ENCODE measurements around the gene DLX2. TPM values are rescaled to one million over a fixed set of nuclear protein-coding genes. Genes with fewer than 3 reads are reported as not detected.

DLX2 gene
- total RNA-seq, 5 donors from 2014 or later (not counting 1 experiment from before 2014, with no cell fraction given): 0.16 to 0.19 TPM; not detected in 3

DNA sequence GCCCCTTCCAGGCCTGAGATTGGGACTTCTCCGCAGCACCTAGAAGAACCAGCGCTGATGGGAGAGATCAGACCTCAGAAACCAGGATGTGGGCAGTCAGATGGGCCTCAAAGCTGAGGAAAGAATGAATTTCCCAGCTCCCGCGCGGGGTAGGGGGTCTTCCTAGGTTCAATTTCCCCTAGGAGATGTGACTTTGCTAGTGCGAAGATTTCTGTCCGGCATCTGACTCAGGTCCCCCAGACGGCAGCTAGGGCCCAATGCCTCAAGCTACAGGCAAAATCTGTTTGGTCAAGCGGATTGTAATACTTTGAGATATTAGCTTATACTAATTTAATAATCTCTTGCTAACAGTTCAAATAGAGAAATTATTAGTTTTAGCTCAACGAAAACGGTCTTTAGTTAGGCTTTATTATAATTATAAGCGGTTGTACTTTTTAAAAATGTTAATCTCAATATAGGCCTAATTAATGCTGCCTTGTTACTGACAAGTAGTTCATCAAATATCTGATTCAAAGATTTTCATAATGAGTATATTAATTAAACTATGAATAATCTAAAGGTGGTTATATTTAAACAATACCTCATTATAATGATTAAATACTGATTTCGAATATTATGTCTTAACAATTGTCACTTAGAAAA is 11.6 kb downstream of the DLX2 start:
- Mint-ChIP-seq H3K9me3 (no peaks in the 10 kb centered on the region), H3K36me3 (no peaks in the 10 kb centered on the region), H3K27me3 (peaks cover 81 to 90% of the 10 kb centered on the region in 2 donors), H3K4me3 (no peak overlapping the region), H3K4me1 (peaks cover 46 to 51% (median 48%) of the 10 kb centered on the region in 3 donors), H3K27ac (no peak overlapping the region)
- Histone ChIP-seq H3K27me3 (replicated peaks in 1 of 2; ENCODE audit: control insufficient read depth in 2 of 2, extremely low read depth in 1 of 2, insufficient read depth in 2 of 2, low read length in 1 of 2) (peaks cover 22 to 93% of the 10 kb centered on the region in 2 experiments), H3K27ac (ENCODE audit: low read length) (no peak overlapping the region), H3K4me1 (ENCODE audit: control insufficient read depth in 1 of 2, extremely low read depth in 1 of 2, insufficient read depth in 2 of 2, low read length in 2 of 2) (peaks cover 13 to 65% of the 10 kb centered on the region in 2 experiments), H3K4me3 (ENCODE audit: control insufficient read depth in 1 of 2, extremely low read depth in 1 of 2, low read length in 1 of 2) (no peak overlapping the region), H3K9me3 (no peaks in the 10 kb centered on the region), H3K36me3 (ENCODE audit: control insufficient read depth in 2 of 2, extremely low read depth in 1 of 2, insufficient read depth in 1 of 2, low read length in 1 of 2) (no peaks in the 10 kb centered on the region)
- ChIA-PET POLR2A (no interaction called here), CTCF (interaction anchor here (1.0 to 1.4 kb wide), 3 partner anchors 9 to 16 kb away, joined by 4 to 14 read pairs (median 4); no protein-coding TSS in a partner anchor)
- WGBS (ENCODE audit: insufficient coverage): 8% methylated on average over 5 of the region's 13 CpGs
- ATAC-seq (replicated peaks in 1 of 4): no peak
- DNase-seq: peak in 1 of 35 experiments; percentile 22

- no peaks in the 10 kb centered on the region for H3K9me3 ChIP-seq
- H3K36me3 ChIP-seq (ENCODE audit: control insufficient read depth in 2 of 2, extremely low read depth in 1 of 2, insufficient read depth in 1 of 2, low read length in 1 of 2): no peaks in the 10 kb centered on the region
- Mint-ChIP-seq H3K27ac (no peak overlapping the region), H3K4me1 (peaks cover 45 to 51% (median 47%) of the 10 kb centered on the region in 3 donors), H3K27me3 (peaks cover 81 to 90% of the 10 kb centered on the region in 2 donors), H3K9me3 (no peaks in the 10 kb centered on the region), H3K36me3 (no peaks in the 10 kb centered on the region), H3K4me3 (no peak overlapping the region)
- H3K4me1 ChIP-seq (ENCODE audit: control insufficient read depth in 1 of 2, extremely low read depth in 1 of 2, insufficient read depth in 2 of 2, low read length in 2 of 2): peaks cover 12 to 65% of the 10 kb centered on the region in 2 experiments
- 12% methylated on average over 31 of the region's 39 CpGs for WGBS (ENCODE audit: insufficient coverage)
- ChIA-PET POLR2A (no interaction called here), CTCF (interaction anchor here (0.7 to 1.4 kb wide), 4 partner anchors 9 to 25 kb away, joined by 3 to 14 read pairs (median 4); no protein-coding TSS in a partner anchor)
- DNase-seq (peak in 2 of 35 experiments; percentile 7 to 27), ATAC-seq (replicated peaks in 1 of 4) (no peak)
- peaks cover 21 to 93% of the 10 kb centered on the region in 2 experiments for H3K27me3 ChIP-seq (replicated peaks in 1 of 2; ENCODE audit: control insufficient read depth in 2 of 2, extremely low read depth in 1 of 2, insufficient read depth in 2 of 2, low read length in 1 of 2)
- no peak overlapping the region for H3K27ac ChIP-seq (ENCODE audit: low read length)
- no peak overlapping the region for H3K4me3 ChIP-seq (ENCODE audit: control insufficient read depth in 1 of 2, extremely low read depth in 1 of 2, low read length in 1 of 2)
Observed at GRCh38 chr2:172090044-172090961, 12.4 kb downstream of the DLX2 start.

DNA sequence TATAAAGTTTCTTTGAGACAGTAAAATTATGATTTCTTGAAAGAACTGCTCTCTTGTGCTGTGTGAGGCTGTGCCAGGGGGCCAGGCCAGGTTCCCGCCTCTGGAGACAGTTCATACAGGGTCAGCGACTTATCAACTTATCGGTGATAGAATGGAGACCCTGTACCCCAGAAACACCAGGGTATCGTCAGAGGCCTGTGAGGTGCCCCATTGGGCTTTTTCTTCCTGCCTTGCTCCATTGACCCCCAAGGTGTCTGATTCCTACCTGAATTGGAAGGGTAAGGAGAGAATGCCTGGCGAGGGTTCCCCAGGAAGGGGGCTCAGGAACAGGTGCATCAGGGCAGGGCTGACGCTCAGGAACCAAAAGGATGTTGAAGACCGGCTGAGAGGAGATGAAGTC is 13.1 kb downstream of the DLX2 start:
- 38% methylated on average over 5 of the region's 7 CpGs for WGBS (ENCODE audit: insufficient coverage)
- Histone ChIP-seq H3K4me3 (ENCODE audit: control insufficient read depth in 1 of 2, extremely low read depth in 1 of 2, low read length in 1 of 2) (no peak overlapping the region), H3K36me3 (ENCODE audit: control insufficient read depth in 2 of 2, extremely low read depth in 1 of 2, insufficient read depth in 1 of 2, low read length in 1 of 2) (no peaks in the 10 kb centered on the region), H3K27ac (ENCODE audit: low read length) (no peak overlapping the region), H3K27me3 (replicated peaks in 1 of 2; ENCODE audit: control insufficient read depth in 2 of 2, extremely low read depth in 1 of 2, insufficient read depth in 2 of 2, low read length in 1 of 2) (peaks cover 21 to 93% of the 10 kb centered on the region in 2 experiments), H3K9me3 (no peaks in the 10 kb centered on the region), H3K4me1 (ENCODE audit: control insufficient read depth in 1 of 2, extremely low read depth in 1 of 2, insufficient read depth in 2 of 2, low read length in 2 of 2) (peaks cover 9 to 65% of the 10 kb centered on the region in 2 experiments)
- ChIA-PET POLR2A (interaction anchor here in 1 of 2 donors (0.7 kb wide), 1 partner anchor 397 kb away, joined by 3 read pairs; no protein-coding TSS in a partner anchor), CTCF (no interaction called here)
- DNase-seq (peak in 1 of 35 experiments; percentile 5), ATAC-seq (replicated peaks in 1 of 4) (no peak)
- peaks cover 82 to 91% of the 10 kb centered on the region in 2 donors for H3K27me3 Mint-ChIP-seq
- H3K36me3 Mint-ChIP-seq: no peaks in the 10 kb centered on the region
- peaks cover 47 to 55% (median 49%) of the 10 kb centered on the region in 3 donors for H3K4me1 Mint-ChIP-seq
- peak overlapping the region; percentile 28 to 49 for H3K27ac Mint-ChIP-seq
- H3K9me3 Mint-ChIP-seq: no peaks in the 10 kb centered on the region
- peak overlapping the region in 1 of 3 donors; percentile 17 for H3K4me3 Mint-ChIP-seq

DNA sequence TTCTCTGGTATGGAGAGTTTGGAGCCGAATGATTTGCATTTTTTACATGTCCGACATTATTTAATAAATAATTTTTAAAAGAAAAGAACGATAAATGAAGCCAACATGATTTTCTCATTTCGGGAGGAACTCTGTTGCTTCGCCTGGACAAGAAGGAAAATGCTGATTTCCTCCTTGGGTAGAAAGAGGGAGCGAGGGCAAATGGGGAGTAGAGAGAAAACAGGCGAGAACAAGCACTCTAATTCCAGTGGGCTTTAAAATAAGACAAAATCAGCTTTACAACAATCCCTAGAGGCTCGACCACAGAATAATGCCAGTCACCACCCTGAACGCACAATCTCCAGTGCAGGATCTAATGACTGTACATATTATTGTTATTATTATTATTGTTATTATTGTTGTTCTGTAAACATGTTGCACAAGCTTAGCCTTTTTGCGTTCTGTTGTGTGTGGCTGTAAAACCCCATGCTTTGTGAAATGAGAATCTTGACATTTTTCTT is 13.6 kb downstream of the DLX2 start:
- DNase-seq (peak in 1 of 35 experiments; percentile 18), ATAC-seq (replicated peaks in 1 of 4) (no peak)
- WGBS (ENCODE audit: insufficient coverage): 0% methylated on average over 1 of the region's 10 CpGs
- Mint-ChIP-seq H3K4me3 (no peak overlapping the region), H3K4me1 (peaks cover 49 to 61% (median 53%) of the 10 kb centered on the region in 3 donors), H3K36me3 (no peaks in the 10 kb centered on the region), H3K27ac (no peak overlapping the region), H3K27me3 (peaks cover 86 to 94% of the 10 kb centered on the region in 2 donors), H3K9me3 (no peaks in the 10 kb centered on the region)
- H3K4me1 ChIP-seq (ENCODE audit: control insufficient read depth in 1 of 2, extremely low read depth in 1 of 2, insufficient read depth in 2 of 2, low read length in 2 of 2): peaks cover 12 to 65% of the 10 kb centered on the region in 2 experiments
- ChIA-PET POLR2A (interaction anchor here in 1 of 2 donors (0.7 kb wide), 1 partner anchor 396 kb away, joined by 3 read pairs; no protein-coding TSS in a partner anchor), CTCF (interaction anchor here in 1 of 2 donors (0.5 kb wide), 1 partner anchor 311 kb away, joined by 4 read pairs; no protein-coding TSS in a partner anchor)
- peaks cover 21 to 93% of the 10 kb centered on the region in 2 experiments for H3K27me3 ChIP-seq (replicated peaks in 1 of 2; ENCODE audit: control insufficient read depth in 2 of 2, extremely low read depth in 1 of 2, insufficient read depth in 2 of 2, low read length in 1 of 2)
- no peaks in the 10 kb centered on the region for H3K9me3 ChIP-seq
- no peak overlapping the region for H3K4me3 ChIP-seq (ENCODE audit: control insufficient read depth in 1 of 2, extremely low read depth in 1 of 2, low read length in 1 of 2)
- no peak overlapping the region for H3K27ac ChIP-seq (ENCODE audit: low read length)
- H3K36me3 ChIP-seq (ENCODE audit: control insufficient read depth in 2 of 2, extremely low read depth in 1 of 2, insufficient read depth in 1 of 2, low read length in 1 of 2): no peaks in the 10 kb centered on the region

- H3K36me3 Mint-ChIP-seq: no peaks in the 10 kb centered on the region
- no peaks in the 10 kb centered on the region for H3K9me3 ChIP-seq
- H3K4me3 Mint-ChIP-seq: peak overlapping the region in 2 of 3 donors; percentile 13 to 70
- H3K4me1 ChIP-seq (ENCODE audit: control insufficient read depth in 1 of 2, extremely low read depth in 1 of 2, insufficient read depth in 2 of 2, low read length in 2 of 2): peaks cover 12 to 69% of the 10 kb centered on the region in 2 experiments
- H3K27ac ChIP-seq (ENCODE audit: low read length): no peak overlapping the region
- ChIA-PET CTCF (interaction anchor here in 1 of 2 donors (0.5 to 0.6 kb wide), 2 partner anchors 20 to 310 kb away, joined by 3 to 4 read pairs; no protein-coding TSS in a partner anchor), POLR2A (interaction anchor here (0.5 to 0.6 kb wide), 2 partner anchors 730 to 875 kb away, joined by 3 to 5 read pairs; no protein-coding TSS in a partner anchor)
- peak overlapping the region; percentile 44 to 85 for H3K27ac Mint-ChIP-seq
- peaks cover 88 to 94% of the 10 kb centered on the region in 2 donors for H3K27me3 Mint-ChIP-seq
- WGBS (ENCODE audit: insufficient coverage): 15% methylated on average over 28 of the region's 37 CpGs
- peaks cover 22 to 94% of the 10 kb centered on the region in 2 experiments for H3K27me3 ChIP-seq (replicated peaks in 1 of 2; ENCODE audit: control insufficient read depth in 2 of 2, extremely low read depth in 1 of 2, insufficient read depth in 2 of 2, low read length in 1 of 2)
- DNase-seq (peak in 2 of 35 experiments; percentile 8 to 25), ATAC-seq (replicated peaks in 1 of 4) (no peak)
- H3K9me3 Mint-ChIP-seq: no peaks in the 10 kb centered on the region
- no peaks in the 10 kb centered on the region for H3K36me3 ChIP-seq (ENCODE audit: control insufficient read depth in 2 of 2, extremely low read depth in 1 of 2, insufficient read depth in 1 of 2, low read length in 1 of 2)
- peaks cover 52 to 62% (median 55%) of the 10 kb centered on the region in 3 donors for H3K4me1 Mint-ChIP-seq
- no peak overlapping the region for H3K4me3 ChIP-seq (ENCODE audit: control insufficient read depth in 1 of 2, extremely low read depth in 1 of 2, low read length in 1 of 2)
Observed at GRCh38 chr2:172088245-172089004, 14.3 kb downstream of the DLX2 start.

Data from T-cell (primary cell).